Measurements from ENCODE around the gene MAD1L1.

Gene MAD1L1

DNA sequence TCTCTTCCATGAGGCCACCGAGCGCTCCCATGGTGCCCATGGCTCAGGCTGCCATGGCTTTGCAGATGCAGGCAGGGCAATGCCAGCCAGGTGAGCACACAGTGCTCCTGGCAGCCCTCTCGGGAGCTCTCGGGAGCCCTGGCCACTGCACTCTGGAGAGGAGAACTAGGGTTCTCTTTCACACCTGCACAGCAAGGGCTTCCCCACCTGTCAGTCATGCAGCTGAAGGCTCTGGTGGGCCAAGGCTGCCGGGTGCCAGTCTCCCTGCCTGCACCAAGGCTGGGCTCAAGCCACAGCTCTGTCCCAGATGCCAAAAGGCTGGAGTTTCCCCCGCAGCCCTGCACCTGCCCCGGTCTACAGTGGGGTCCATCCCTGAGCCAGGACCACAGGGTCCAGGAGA is 41.9 kb upstream of the MAD1L1 start:
- peaks cover 0 to 4% of the 10 kb centered on the region in 2 experiments; a peak in 1 of 3 replicates for H3K36me3 ChIP-seq (ENCODE audit: control insufficient read depth in 2 of 2, insufficient read depth in 1 of 2, low read length in 2 of 2)
- H3K9me3 ChIP-seq (ENCODE audit: control insufficient read depth, insufficient read depth, low read depth, low read length), result no peaks in the 10 kb centered on the region
- H3K4me1 ChIP-seq (ENCODE audit: control insufficient read depth, insufficient read depth, low read length), result no peaks in the 10 kb centered on the region
- ChIA-PET CTCF (no interaction called here), POLR2A (interaction anchor here (0.7 kb wide), 1 partner anchor 9 kb away, joined by 3 read pairs; no protein-coding TSS in a partner anchor)
- TF ChIP-seq ZNF423 (tag by site-specific recombination; IDR thresholded peaks at IDR 0.05) (no peak), ZNF639 (tag by site-specific recombination; IDR thresholded peaks at IDR 0.05) (no peak), ZNF23 (tag by site-specific recombination; IDR thresholded peaks at IDR 0.05; ENCODE audit: borderline replicate concordance) (no peak), ZNF610 (tag by site-specific recombination; IDR thresholded peaks at IDR 0.05; ENCODE audit: borderline replicate concordance) (no peak), ZNF521 (tag by site-specific recombination; IDR thresholded peaks at IDR 0.05) (no peak), ZNF629 (tag by site-specific recombination; IDR thresholded peaks at IDR 0.05) (no peak), ZNF670 (tag by site-specific recombination; IDR thresholded peaks at IDR 0.05; ENCODE audit: low read depth) (no peak), ZNF155 (tag by site-specific recombination; IDR thresholded peaks at IDR 0.05) (no peak), ZFP3 (tag by site-specific recombination; IDR thresholded peaks at IDR 0.05; ENCODE audit: low read depth) (no peak), ZNF157 (tag by site-specific recombination; IDR thresholded peaks at IDR 0.05) (no peak), REST (tag by site-specific recombination; IDR thresholded peaks at IDR 0.05) (no peak), TRIM28 (IDR thresholded peaks at IDR 0.05; ENCODE audit: borderline replicate concordance, low read length) (no peak), ZNF433 (tag by site-specific recombination; IDR thresholded peaks at IDR 0.05; ENCODE audit: low read depth) (no peak)
- TF ChIP-seq, protein P1, sequence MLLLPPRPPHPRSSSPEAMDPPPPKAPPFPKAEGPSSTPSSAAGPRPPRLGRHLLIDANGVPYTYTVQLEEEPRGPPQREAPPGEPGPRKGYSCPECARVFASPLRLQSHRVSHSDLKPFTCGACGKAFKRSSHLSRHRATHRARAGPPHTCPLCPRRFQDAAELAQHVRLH (tag by site-specific recombination; IDR thresholded peaks at IDR 0.05), result no peak
- no peak overlapping the region for H3K27ac ChIP-seq (ENCODE audit: extremely low read depth, low read depth, low read length)
- H3K4me3 ChIP-seq (ENCODE audit: low read depth, low read length), result no peak overlapping the region

GRCh38 chr7:2273866-2274265 is 41.1 kb upstream of the MAD1L1 start:
- no peaks in the 10 kb centered on the region for H3K4me1 ChIP-seq (ENCODE audit: control insufficient read depth, insufficient read depth, low read length)
- no peak overlapping the region for H3K27ac ChIP-seq (ENCODE audit: extremely low read depth, low read depth, low read length)
- CTCF ChIA-PET, result no interaction called here
- TF ChIP-seq ZNF280D (tag by site-specific recombination; IDR thresholded peaks at IDR 0.05), result no peak
- H3K4me3 ChIP-seq (ENCODE audit: low read depth, low read length), result no peak overlapping the region
- no peaks in the 10 kb centered on the region for H3K9me3 ChIP-seq (ENCODE audit: control insufficient read depth, insufficient read depth, low read depth, low read length)
- H3K36me3 ChIP-seq (ENCODE audit: control insufficient read depth in 2 of 2, insufficient read depth in 1 of 2, low read length in 2 of 2), result peaks cover 0 to 4% of the 10 kb centered on the region in 2 experiments; a peak in 1 of 3 replicates
- POLR2A ChIA-PET, result interaction anchor here (0.7 kb wide), 1 partner anchor 8 kb away, joined by 3 read pairs; no protein-coding TSS in a partner anchor

Measured in HEK293 (cell line).